Activated T-helper 17 cell treated with anti-CD3 and anti-CD28 coated beads, Interleukin-2, amount 50 U/mL, for 72 hours (primary cell): ENCODE results near the gene G6PC1. TPM values are rescaled to one million over a fixed set of nuclear protein-coding genes. Genes with fewer than 3 reads are reported as not detected.
"Not testable (repeated sequence)": the region's sequence is repeated elsewhere in the genome, so short reads cannot be mapped to it uniquely, and the experiment has no call there.

Source experiments
- ATAC-seq: fragments of 150-1000 bp; cut with Tn5 transposase; replicated peaks from 2 replicates; pipeline ENCODE4 v1.10.0; 2021; ENCODE audit warnings: mild to moderate bottlenecking, moderate library complexity
- H3K27ac Mint-ChIP-seq: one replicate; pipeline ENCODE4 v1.8.0; 2022; ENCODE audit warnings: mixed read lengths
- H3K27me3 Mint-ChIP-seq: one replicate; pipeline ENCODE4 v1.8.0; 2022; ENCODE audit warnings: mixed read lengths
- H3K36me3 Mint-ChIP-seq: one replicate; pipeline ENCODE4 v1.8.0; 2022; ENCODE audit warnings: low read depth, mild to moderate bottlenecking, mixed read lengths
- H3K4me1 Mint-ChIP-seq: one replicate; pipeline ENCODE4 v1.8.0; 2022; ENCODE audit warnings: mixed read lengths
- H3K4me3 Mint-ChIP-seq: one replicate; pipeline ENCODE4 v1.8.0; 2022; ENCODE audit warnings: mild to moderate bottlenecking, mixed read lengths
- H3K9me3 Mint-ChIP-seq: one replicate; pipeline ENCODE4 v1.8.0; 2022; ENCODE audit warnings: mixed read lengths
- total RNA-seq, 2 donors: library from RNA; stranded (reverse); gene quantifications; one replicate each; pipeline ENCODE4 v1.2.3, GENCODE V29; 2022

Gene G6PC1
- total RNA-seq, 2 donors from 2014 or later = not detected

GRCh38 chr17:42882166-42882565 is 18.4 kb upstream of the G6PC1 start:
- no peak overlapping the region for H3K27ac Mint-ChIP-seq
- H3K9me3 Mint-ChIP-seq = no peaks in the 10 kb centered on the region
- peaks cover 25% of the 10 kb centered on the region for H3K27me3 Mint-ChIP-seq
- no peak for ATAC-seq
- no peaks in the 10 kb centered on the region for H3K36me3 Mint-ChIP-seq
- H3K4me1 Mint-ChIP-seq = peaks cover 5% of the 10 kb centered on the region
- H3K4me3 Mint-ChIP-seq = no peak overlapping the region

- Mint-ChIP-seq H3K27ac (no peak overlapping the region), H3K4me1 (peaks cover 5% of the 10 kb centered on the region), H3K36me3 (no peaks in the 10 kb centered on the region), H3K9me3 (no peaks in the 10 kb centered on the region), H3K4me3 (no peak overlapping the region), H3K27me3 (peaks cover 12% of the 10 kb centered on the region)
- ATAC-seq = no peak
Measured at GRCh38 chr17:42883802-42884558, 16.6 kb upstream of the G6PC1 start.

- not testable (repeated sequence) for H3K36me3 Mint-ChIP-seq, H3K27me3 Mint-ChIP-seq, ATAC-seq, H3K4me1 Mint-ChIP-seq, H3K27ac Mint-ChIP-seq, H3K9me3 Mint-ChIP-seq, H3K4me3 Mint-ChIP-seq
Measured at GRCh38 chr17:42885806-42886205, 14.8 kb upstream of the G6PC1 start.

GRCh38 chr17:42886283-42887176 is 14.1 kb upstream of the G6PC1 start:
- Mint-ChIP-seq H3K4me3 (no peak overlapping the region), H3K9me3 (no peaks in the 10 kb centered on the region), H3K4me1 (peaks cover 5% of the 10 kb centered on the region), H3K27ac (no peak overlapping the region), H3K27me3 (peaks cover 6% of the 10 kb centered on the region), H3K36me3 (no peaks in the 10 kb centered on the region)
- no peak for ATAC-seq

- Mint-ChIP-seq H3K4me3 (no peak overlapping the region), H3K27ac (no peak overlapping the region), H3K9me3 (no peaks in the 10 kb centered on the region), H3K36me3 (no peaks in the 10 kb centered on the region), H3K4me1 (peaks cover 5% of the 10 kb centered on the region), H3K27me3 (peaks cover 8% of the 10 kb centered on the region)
- no peak for ATAC-seq
Measured at GRCh38 chr17:42889809-42890208, 10.8 kb upstream of the G6PC1 start.

GRCh38 chr17:42891539-42892152 is 9.0 kb upstream of the G6PC1 start:
- Mint-ChIP-seq H3K4me1 (no peaks in the 10 kb centered on the region), H3K4me3 (no peak overlapping the region), H3K27ac (no peak overlapping the region), H3K27me3 (peaks cover 3% of the 10 kb centered on the region), H3K36me3 (no peaks in the 10 kb centered on the region), H3K9me3 (no peaks in the 10 kb centered on the region)
- ATAC-seq = no peak

- H3K36me3 Mint-ChIP-seq = no peaks in the 10 kb centered on the region
- H3K4me3 Mint-ChIP-seq = no peak overlapping the region
- no peaks in the 10 kb centered on the region for H3K4me1 Mint-ChIP-seq
- H3K27me3 Mint-ChIP-seq = peaks cover 5% of the 10 kb centered on the region
- no peaks in the 10 kb centered on the region for H3K9me3 Mint-ChIP-seq
- H3K27ac Mint-ChIP-seq = no peak overlapping the region
- ATAC-seq = no peak
Measured at GRCh38 chr17:42893359-42893758, 7.2 kb upstream of the G6PC1 start.

GRCh38 chr17:42894283-42895184 is 6.1 kb upstream of the G6PC1 start:
- Mint-ChIP-seq H3K9me3 (no peaks in the 10 kb centered on the region), H3K4me1 (no peaks in the 10 kb centered on the region), H3K27ac (no peak overlapping the region), H3K36me3 (no peaks in the 10 kb centered on the region), H3K27me3 (peaks cover 12% of the 10 kb centered on the region), H3K4me3 (no peak overlapping the region)
- ATAC-seq = no peak

GRCh38 chr17:42895185-42895555 is 5.4 kb upstream of the G6PC1 start:
- no peaks in the 10 kb centered on the region for H3K9me3 Mint-ChIP-seq
- no peak for ATAC-seq
- no peaks in the 10 kb centered on the region for H3K36me3 Mint-ChIP-seq
- no peak overlapping the region for H3K4me3 Mint-ChIP-seq
- H3K27me3 Mint-ChIP-seq = peaks cover 13% of the 10 kb centered on the region
- no peaks in the 10 kb centered on the region for H3K4me1 Mint-ChIP-seq
- no peak overlapping the region for H3K27ac Mint-ChIP-seq

- Mint-ChIP-seq H3K27ac (no peak overlapping the region), H3K4me1 (no peaks in the 10 kb centered on the region), H3K9me3 (no peaks in the 10 kb centered on the region), H3K36me3 (no peaks in the 10 kb centered on the region), H3K27me3 (peaks cover 21% of the 10 kb centered on the region), H3K4me3 (no peak overlapping the region)
- ATAC-seq = no peak
Measured at GRCh38 chr17:42898147-42898811, 2.3 kb upstream of the G6PC1 start.

GRCh38 chr17:42899981-42900380 is 618 bp upstream of the G6PC1 start:
- not testable (repeated sequence) for ATAC-seq, H3K4me3 Mint-ChIP-seq, H3K27ac Mint-ChIP-seq, H3K4me1 Mint-ChIP-seq, H3K36me3 Mint-ChIP-seq, H3K9me3 Mint-ChIP-seq
- H3K27me3 Mint-ChIP-seq = peaks cover 19% of the 10 kb centered on the region

- Mint-ChIP-seq H3K36me3 (no peaks in the 10 kb centered on the region), H3K4me3 (no peak overlapping the region), H3K9me3 (no peaks in the 10 kb centered on the region), H3K27me3 (peaks cover 19% of the 10 kb centered on the region), H3K4me1 (no peaks in the 10 kb centered on the region), H3K27ac (no peak overlapping the region)
- ATAC-seq = no peak
Measured at GRCh38 chr17:42901535-42902229, 1.1 kb downstream of the G6PC1 start.

- H3K4me1 Mint-ChIP-seq = no peaks in the 10 kb centered on the region
- H3K27ac Mint-ChIP-seq = no peak overlapping the region
- H3K36me3 Mint-ChIP-seq = no peaks in the 10 kb centered on the region
- no peak overlapping the region for H3K4me3 Mint-ChIP-seq
- no peaks in the 10 kb centered on the region for H3K9me3 Mint-ChIP-seq
- no peak for ATAC-seq
- H3K27me3 Mint-ChIP-seq = peaks cover 16% of the 10 kb centered on the region
Measured at GRCh38 chr17:42904110-42904469, 3.5 kb downstream of the G6PC1 start.
